ENCODE results near the gene SYNGR1.

Gene SYNGR1

DNA sequence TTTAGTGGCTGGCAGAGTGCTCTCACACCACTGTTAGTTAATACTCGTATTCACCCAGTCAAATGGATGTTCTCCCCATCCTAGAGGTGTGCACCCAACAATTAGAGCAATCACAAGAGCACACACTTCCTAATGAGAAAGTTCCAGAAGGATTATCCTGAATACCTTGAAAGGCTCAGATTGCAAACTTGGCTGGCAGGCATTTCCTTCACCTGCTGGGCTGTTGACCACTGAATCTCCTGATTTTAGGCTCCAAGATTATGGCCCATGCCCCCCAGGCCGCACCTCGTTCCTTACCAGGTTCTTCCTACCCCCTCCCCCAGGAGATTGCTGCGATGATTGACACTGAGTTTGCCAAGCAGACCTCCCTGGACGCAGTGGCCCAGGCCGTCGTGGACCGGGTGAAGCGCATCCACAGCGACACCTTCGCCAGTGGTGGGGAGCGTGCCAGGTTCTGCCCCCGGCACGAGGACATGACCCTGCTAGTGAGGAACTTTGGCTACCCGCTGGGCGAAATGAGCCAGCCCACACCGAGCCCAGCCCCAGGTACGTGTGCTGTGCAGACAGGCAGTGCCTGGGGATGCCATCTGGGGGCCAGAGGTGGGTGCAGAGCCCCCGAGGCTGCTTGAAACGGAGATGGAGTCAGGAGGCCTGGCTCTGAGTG, 76.7 kb downstream of the SYNGR1 start:
- in situ Hi-C loops (cut with MboI; ENCODE audit: low sequenced_read_pairs): no loop called here

DNA sequence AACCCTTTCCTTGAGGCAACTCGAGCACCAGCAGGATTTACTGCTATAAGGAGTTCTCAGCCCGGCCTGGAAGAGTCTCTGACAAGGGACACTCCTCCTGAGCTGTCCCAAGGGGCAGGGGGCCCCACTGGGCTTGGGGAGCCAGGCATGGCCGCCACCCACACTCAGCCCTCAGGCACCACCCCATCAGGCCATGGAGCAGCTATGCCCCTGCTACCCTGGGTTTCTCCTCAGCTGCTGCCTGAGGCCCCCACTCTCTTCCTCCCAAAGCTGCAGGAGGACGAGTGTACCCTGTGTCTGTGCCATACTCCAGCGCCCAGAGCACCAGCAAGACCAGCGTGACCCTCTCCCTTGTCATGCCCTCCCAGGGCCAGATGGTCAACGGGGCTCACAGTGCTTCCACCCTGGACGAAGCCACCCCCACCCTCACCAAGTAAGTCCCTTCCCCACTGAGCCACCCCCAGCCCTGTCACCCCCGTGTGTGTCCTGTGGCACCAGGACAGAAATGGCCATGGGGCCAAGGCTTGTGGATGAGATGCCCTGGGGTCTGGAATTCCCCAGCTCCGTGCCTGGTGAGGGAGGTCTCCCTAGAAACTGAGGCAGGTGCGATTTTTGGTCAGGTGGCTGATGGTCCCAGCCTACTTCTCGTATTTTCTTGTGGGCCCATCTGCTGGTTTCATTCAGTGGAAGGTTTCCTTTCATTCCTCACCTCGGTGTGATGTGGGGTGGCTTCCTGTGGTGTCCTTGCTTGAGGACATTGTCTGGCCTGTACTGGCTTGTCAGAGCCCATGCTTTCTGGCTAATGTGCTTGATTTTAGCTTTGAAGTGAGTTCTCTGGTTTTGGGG, 78.2 kb downstream of the SYNGR1 start:
- in situ Hi-C loops (cut with MboI; ENCODE audit: low sequenced_read_pairs): no loop called here

DNA sequence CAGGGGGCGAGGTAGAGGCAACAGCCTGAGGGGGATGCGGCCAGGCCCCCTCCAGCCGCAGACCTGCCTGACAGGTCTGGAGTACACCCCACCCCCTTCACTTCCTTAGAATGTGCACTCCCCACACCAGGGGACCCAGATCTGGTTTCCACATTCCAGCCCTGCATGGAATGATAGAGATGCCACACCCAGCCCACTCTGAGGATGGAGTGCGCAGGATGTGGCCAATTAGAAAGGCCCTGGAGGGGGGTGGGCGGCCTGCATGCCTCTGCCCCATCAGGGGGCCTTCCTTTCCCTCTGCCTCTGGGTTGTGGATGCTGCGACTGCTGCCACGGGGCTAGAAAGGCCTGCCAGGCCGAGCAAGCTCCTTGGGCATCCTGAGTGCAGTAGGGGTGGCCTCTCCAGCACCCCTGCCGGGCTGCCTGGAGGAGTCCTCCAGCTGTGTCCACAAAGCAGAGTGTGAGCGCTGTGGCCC, 78.8 kb downstream of the SYNGR1 start:
- in situ Hi-C loops (cut with MboI; ENCODE audit: low sequenced_read_pairs): no loop called here

DNA sequence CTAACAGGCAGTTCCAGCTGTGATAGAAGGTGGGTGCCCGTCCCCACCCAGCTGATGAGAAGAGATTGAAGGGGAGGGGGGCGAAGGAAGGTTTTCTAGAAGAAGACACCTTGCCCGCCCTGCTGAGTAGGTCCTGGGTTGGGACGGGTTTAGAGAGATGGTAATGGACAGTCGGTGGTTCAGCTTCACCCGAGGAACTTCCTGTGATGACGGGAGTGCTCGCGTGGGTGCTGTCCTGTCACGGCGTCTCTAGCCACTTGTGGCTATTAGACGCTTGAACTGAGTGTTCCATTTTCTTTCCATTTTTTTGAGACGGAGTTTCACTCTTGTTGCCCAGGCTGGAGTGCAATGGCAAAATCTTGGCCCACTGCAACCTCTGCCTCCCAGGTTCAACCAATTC, 79.4 kb downstream of the SYNGR1 start:
- in situ Hi-C loops (cut with MboI; ENCODE audit: low sequenced_read_pairs): no loop called here

DNA sequence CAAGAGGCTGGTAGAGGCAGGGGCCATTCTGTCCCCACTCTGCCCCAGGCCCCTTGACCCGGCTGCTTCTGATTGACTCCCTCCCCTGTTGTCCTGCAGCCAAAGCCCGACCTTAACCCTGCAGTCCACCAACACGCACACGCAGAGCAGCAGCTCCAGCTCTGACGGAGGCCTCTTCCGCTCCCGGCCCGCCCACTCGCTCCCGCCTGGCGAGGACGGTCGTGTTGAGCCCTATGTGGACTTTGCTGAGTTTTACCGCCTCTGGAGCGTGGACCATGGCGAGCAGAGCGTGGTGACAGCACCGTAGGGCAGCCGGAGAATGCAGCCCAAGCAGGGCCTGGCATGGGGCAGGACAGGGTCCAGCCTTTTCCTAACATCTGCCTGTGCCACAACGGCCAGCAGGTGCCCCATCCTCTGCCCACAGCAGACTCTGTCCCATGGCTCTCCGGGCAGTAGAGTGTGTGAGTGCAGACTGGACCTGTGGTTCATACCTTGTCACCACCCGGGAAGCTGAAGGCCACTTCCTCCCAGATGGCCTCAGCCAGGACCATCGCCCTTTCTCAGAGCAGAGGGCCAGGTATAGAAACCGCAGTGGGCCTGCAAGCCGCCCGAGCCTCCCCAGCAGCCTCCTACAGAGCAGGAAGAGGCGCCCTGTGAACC, 80.3 kb downstream of the SYNGR1 start:
- in situ Hi-C loops (cut with MboI; ENCODE audit: low sequenced_read_pairs): no loop called here

DNA sequence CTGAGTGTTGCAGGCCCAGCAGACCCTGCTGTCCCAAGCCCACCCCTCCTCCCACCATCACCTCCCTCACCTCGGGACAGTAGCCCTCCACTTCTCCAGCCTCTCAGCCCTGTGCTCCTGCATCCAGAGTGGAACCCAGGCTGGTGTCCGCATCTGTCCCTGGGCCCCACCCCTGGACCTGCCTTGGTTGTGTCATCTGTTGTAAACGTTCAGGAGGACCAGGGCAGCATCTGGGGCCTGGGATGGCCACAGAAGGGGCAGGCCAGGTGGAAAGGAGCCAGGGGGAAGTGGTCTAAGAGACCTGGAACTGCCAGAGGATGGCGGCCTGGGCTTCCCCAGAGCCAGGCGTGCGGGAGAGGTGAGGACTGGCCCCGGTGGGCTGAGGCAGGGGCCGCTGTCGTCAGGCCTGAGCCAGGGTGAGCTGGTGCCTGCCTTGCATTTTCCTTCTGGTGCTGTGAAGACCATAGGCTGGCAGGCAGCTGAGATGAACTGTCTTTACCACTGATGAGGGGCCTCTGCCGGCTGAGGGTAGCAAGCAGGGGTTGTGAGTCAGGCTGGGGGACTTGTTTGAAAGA, 80.9 kb downstream of the SYNGR1 start:
- in situ Hi-C loops (cut with MboI; ENCODE audit: low sequenced_read_pairs): no loop called here

DNA sequence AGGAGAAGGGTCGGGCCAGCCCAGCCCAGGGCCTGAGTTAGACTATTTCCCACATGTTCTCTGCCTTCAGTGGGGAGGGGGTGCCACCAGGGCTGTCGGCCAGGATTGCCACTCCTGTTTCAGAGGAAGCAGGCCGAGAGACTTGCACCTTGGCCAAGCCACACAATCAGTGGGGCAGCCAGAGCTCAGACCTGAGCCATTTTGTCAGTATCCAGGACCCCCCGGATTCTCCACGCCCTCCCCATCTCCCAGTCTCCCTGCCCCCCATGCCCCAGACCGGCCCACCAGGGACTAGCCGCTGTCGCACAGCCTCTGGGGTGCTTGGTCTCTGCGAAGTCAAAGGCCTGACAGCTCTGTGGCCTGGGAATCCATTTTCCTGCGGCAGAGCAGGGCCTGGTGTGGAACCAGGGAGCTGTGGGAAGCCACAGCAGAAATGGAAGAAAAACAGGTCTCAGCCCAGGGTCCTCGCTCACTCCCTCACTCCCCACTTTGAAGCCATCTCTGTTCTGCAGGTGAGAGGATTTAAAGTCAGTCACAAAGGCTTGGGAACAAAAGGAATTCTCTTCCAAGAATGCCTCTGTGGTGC, 81.5 kb downstream of the SYNGR1 start:
- in situ Hi-C loops (cut with MboI; ENCODE audit: low sequenced_read_pairs): no loop called here

DNA sequence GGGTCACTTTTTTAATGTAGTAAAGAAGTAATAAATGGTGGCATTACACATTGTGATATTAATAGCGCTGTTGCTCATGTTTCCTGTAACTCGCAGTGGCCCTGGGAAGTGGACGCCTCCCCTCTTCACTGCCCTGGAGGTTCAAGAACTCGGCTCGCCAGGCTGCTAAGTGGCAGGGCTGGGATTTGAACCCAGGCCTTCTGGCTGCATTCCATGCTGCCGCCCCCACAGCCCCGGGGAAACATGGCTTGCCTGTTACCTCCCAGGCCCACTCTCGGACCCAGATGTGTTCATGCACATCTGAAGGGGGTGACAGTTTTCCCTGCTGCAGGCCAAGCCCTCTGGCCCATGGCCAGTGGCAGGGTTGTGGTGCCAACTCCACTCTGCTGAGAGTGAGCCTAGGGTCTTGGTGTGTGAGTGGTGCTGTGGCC, 82.0 kb downstream of the SYNGR1 start:
- in situ Hi-C loops (cut with MboI; ENCODE audit: low sequenced_read_pairs): no loop called here

DNA sequence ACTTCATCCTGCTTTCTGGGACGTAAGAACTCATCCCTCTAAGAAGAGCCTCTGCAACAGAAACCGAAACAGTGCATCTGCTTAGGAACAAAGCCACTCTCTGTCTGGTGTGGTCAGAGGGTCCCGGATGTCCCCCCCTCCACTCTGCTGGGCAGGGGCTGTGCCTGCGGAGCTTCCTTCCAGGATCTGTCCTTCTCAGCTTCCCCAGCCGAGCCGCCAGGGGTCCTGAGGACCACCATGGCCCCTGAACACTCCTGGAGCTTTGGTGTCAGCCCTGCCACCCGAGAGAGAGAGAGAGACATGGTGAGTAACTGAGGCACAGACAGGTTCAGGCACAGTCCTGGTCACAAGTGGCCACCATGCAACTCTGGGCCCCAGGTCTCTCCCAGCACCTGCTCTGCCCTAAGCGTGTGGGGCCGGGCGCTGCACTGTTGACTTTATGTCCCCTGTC, 82.6 kb downstream of the SYNGR1 start:
- in situ Hi-C loops (cut with MboI; ENCODE audit: low sequenced_read_pairs): no loop called here

DNA sequence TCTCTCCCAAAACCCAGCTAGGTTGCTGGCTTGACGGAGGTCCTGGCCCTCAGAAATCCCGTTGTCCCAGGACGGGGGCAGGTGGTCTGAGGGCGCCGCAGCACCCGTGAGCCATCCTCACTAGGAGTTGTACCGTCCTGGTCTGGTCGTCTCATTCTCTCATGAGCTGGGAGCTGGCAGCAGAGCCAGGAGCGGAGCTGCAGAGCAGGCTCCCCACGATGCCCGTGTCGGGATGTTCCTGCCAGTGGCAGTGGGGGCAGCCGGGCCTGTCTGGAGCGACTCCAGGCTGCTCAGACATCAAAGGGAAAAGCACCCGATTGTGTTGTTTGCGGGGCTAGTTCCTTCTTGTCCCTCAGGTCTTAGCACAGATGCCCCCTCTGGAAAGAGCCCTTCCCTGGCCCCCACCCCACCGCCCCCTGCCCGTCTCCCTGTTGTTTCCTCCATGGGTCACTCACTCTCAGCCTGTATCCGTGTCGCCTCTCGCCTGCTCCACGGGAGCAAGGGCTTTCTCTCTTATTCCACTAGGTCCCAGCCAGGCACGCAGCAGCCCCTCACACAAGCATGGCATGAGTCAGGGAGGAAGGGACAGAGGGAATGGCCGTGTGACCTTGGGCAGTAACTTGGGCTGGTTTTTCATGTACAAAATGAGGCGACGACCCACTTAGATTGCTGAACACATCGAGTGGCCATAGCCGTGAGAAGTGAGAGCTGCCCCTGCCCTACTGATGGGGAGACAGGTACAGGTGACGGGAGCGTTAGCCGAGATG, 83.9 kb downstream of the SYNGR1 start:
- in situ Hi-C loops (cut with MboI; ENCODE audit: low sequenced_read_pairs): no loop called here

DNA sequence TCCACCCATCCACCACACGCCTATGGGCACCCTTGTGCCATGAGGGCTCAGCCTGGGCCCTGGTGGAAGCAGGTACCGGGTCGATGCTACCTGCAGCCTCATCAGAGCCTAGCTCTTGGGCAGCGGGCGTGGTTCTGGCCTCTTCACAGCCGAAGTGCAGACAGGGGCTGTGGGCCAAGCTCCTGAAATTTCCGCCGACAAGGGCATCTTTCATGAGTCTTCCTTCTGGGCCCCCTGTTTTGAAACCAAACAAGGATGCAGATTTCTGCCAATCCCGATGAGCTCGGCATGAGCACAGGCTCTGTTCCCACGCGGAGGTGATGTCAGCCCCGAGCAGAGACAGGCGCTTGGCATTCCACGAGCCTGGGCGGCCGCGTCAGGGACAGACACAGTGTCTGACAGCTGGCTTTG, 84.5 kb downstream of the SYNGR1 start:
- in situ Hi-C loops (cut with MboI; ENCODE audit: low sequenced_read_pairs): no loop called here

DNA sequence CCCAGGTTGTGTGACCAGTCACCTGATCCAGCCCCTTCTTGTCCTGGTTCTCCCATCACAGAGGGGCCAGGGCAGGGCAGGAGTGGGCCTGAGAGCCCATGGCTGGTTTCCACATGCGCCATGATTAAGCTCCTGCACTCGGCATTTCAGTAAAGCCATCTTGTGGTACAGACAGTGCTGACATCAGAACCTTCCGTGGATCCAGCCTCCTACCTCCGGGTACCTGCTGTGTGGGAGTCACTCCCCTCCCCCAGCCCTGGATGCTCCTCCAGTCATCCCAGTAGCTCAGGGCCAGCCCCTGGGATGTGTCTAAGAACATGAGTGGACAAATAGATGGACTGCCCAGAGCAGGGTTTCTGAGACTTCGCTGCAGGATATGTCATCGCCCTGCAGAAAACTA, 84.9 kb downstream of the SYNGR1 start:
- in situ Hi-C loops (cut with MboI; ENCODE audit: low sequenced_read_pairs): no loop called here
